Transverse colon (tissue), 4 donors: ENCODE measurements around the gene RGS2. TPM values are rescaled to one million over a fixed set of nuclear protein-coding genes. Genes with fewer than 3 reads are reported as not detected.

Source experiments
- DNase-seq: peaks from one replicate; pipeline ENCODE4 v3.0.0-alpha.2; 2019
- H3K27ac ChIP-seq, 4 donors: fragments of 200-600 bp; sonication (generic); 2 replicates each; pipeline ENCODE4 v1.5.1; 2016 to 2018; ENCODE audit warnings: inconsistent platforms in 4 of 4
- H3K27me3 ChIP-seq: fragments of 200-600 bp; sonication (generic); 2 replicates; pipeline ENCODE4 v1.5.1; 2017; ENCODE audit warnings: inconsistent platforms
- H3K36me3 ChIP-seq, 4 donors: fragments of 200-600 bp; sonication (generic); 2 replicates each; pipeline ENCODE4 v1.5.1; 2017 to 2019; ENCODE audit warnings: inconsistent platforms in 4 of 4
- H3K4me1 ChIP-seq, 4 donors: fragments of 200-600 bp; sonication (generic); 2 replicates each; pipeline ENCODE4 v1.5.1; 2017 to 2020; ENCODE audit warnings: inconsistent platforms in 4 of 4
- H3K4me3 ChIP-seq, 4 donors: fragments of 200-600 bp; sonication (generic); 1 replicate in 1 of 4; 2 replicates in 3 of 4; pipeline versions ENCODE4 v1.5.1 to v1.6.1; 2017 to 2019; ENCODE audit warnings: inconsistent platforms in 4 of 4
- H3K9me3 ChIP-seq, 2 donors: fragments of 200-600 bp; sonication (generic); 2 replicates each; pipeline ENCODE4 v1.5.1; 2017 to 2019; ENCODE audit warnings: inconsistent platforms in 2 of 2
- EP300 ChIP-seq: sonication (generic); formaldehyde crosslinking; IDR thresholded peaks from one replicate; pipeline ENCODE4 v1.6.1; 2017; ENCODE audit warnings: antibody characterized with exemption, low read depth
- POLR2A ChIP-seq: fragments of 450-650 bp; IDR thresholded peaks from one replicate; pipeline ENCODE4 v1.6.1; 2016; ENCODE audit warnings: antibody characterized with exemption, mild to moderate bottlenecking, moderate library complexity
- POLR2AphosphoS5 ChIP-seq, 3 donors: sonication (generic); formaldehyde crosslinking; IDR thresholded peaks; one replicate each; pipeline ENCODE4 v1.6.1; 2016; ENCODE audit warnings: antibody characterized with exemption in 3 of 3
- WGBS, 2 donors: methylation state at CpG; one replicate each; pipeline ENCODE4 v1.1.5; 2018; ENCODE audit warnings: low coverage in 1 of 2; 5-methylcytosine and 5-hydroxymethylcytosine counted together
- in situ Hi-C, 4 donors: fragments of 200-750 bp; cut with MboI; loops; one replicate each; pipeline versions ENCODE4 v1.15.0 to v1.15.1; 2017; ENCODE audit warnings: low sequenced_read_pairs in 3 of 4, low pct_ligation_motif_present in 1 of 4, low pct_unique_long_range_greater_than_20kb in 1 of 4
- intact Hi-C: fragments of 100-400 bp; cut with DNase I; formaldehyde crosslinking; loops from one replicate; pipeline ENCODE4 v1.15.1; 2023; ENCODE audit warnings: low total_unique reads
- total RNA-seq, 4 donors: library from RNA; depleted of rRNA; stranded (reverse); fragments of >200 nt; gene quantifications; one replicate each; pipeline ENCODE4 v1.1.0, GENCODE V29; 2016
- TF ChIP-seq, protein P1 (sequence below), 5 experiments: fragments of 200-600 bp in 3 of 5; fragments of 450-650 bp in 2 of 5; sonication (generic) in 3 of 5; IDR thresholded peaks; 1 replicate in 2 of 5; 2 replicates in 3 of 5; pipeline ENCODE4 v1.5.1; 2016 to 2017; ENCODE audit warnings: antibody characterized with exemption in 5 of 5, inconsistent platforms in 3 of 5, mild to moderate bottlenecking in 2 of 5, moderate library complexity in 1 of 5

The RGS2 gene
- total RNA-seq, 4 donors from 2014 or later: 22.1 to 132 (median 68.9) TPM

DNA sequence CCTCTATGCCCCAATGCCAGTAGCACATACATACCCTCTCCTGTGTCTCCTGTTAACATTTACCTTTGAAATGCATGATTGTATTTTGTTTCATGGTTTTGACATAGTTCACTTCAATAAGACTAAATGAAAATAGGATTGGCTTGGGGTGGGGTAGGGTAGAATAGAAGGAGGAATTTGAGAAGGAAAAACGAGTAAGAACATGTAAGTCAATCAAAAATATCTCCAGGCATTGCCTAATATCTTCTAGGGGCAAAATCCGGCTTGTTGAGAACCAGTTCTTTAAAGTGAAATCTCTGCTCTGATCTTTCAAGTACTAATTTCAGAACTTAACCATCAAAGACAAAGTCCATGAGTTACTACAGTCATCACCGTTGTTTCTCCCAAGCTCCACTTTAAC lies 31.8 kb upstream of the RGS2 start:
- 58% methylated on average over 2 to 3 of the region's 3 CpGs for WGBS, 2 donors
- Histone ChIP-seq H3K4me1 (no peaks in the 10 kb centered on the region), H3K9me3 (no peaks in the 10 kb centered on the region), H3K27ac (no peak overlapping the region), H3K36me3 (no peaks in the 10 kb centered on the region), H3K27me3 (no peaks in the 10 kb centered on the region), H3K4me3 (no peak overlapping the region)
- intact Hi-C loops: no loop called here
- DNase-seq: no peak
- in situ Hi-C loops: loop anchor here in 3 of 4 donors (25.0 kb wide), 2 partner anchors 290 to 315 kb away; no protein-coding TSS in a partner anchor
- TF ChIP-seq POLR2AphosphoS5 (IDR thresholded peaks at IDR 0.05) (no peak), POLR2A (no peak), EP300 (no peak)
- TF ChIP-seq, protein P1, sequence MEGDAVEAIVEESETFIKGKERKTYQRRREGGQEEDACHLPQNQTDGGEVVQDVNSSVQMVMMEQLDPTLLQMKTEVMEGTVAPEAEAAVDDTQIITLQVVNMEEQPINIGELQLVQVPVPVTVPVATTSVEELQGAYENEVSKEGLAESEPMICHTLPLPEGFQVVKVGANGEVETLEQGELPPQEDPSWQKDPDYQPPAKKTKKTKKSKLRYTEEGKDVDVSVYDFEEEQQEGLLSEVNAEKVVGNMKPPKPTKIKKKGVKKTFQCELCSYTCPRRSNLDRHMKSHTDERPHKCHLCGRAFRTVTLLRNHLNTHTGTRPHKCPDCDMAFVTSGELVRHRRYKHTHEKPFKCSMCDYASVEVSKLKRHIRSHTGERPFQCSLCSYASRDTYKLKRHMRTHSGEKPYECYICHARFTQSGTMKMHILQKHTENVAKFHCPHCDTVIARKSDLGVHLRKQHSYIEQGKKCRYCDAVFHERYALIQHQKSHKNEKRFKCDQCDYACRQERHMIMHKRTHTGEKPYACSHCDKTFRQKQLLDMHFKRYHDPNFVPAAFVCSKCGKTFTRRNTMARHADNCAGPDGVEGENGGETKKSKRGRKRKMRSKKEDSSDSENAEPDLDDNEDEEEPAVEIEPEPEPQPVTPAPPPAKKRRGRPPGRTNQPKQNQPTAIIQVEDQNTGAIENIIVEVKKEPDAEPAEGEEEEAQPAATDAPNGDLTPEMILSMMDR (IDR thresholded peaks at IDR 0.05): no peak

DNA sequence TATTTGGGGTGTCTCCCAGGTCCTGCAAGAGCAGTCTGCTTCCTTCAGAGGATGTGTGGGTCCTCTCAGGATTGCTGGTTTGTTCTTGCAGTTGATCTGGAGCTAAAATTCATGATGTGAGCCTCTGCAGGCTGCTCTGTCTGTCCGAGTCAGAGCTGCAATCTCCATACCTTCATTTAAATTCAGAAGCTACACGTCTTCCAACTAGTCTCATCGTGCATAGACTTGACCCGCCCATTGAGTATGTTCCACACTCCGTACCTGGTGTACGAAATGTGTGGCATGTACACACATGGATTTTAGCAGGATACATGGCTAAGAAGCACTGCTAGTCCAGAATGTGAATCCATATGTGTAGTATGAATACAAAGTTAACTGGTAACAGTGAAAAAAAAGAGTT lies 25.0 kb upstream of the RGS2 start:
- WGBS, 2 donors: 85 to 88% methylated on average over 6 of the region's 6 CpGs
- TF ChIP-seq, protein P1 (IDR thresholded peaks at IDR 0.05): no peak
- no peak for TF ChIP-seq POLR2AphosphoS5 (IDR thresholded peaks at IDR 0.05)
- TF ChIP-seq EP300: no peak
- no peak for TF ChIP-seq POLR2A
- H3K27me3 ChIP-seq: no peaks in the 10 kb centered on the region
- DNase-seq: no peak
- no peak overlapping the region for H3K4me3 ChIP-seq
- no peaks in the 10 kb centered on the region for H3K9me3 ChIP-seq
- H3K4me1 ChIP-seq: no peaks in the 10 kb centered on the region
- in situ Hi-C loops (loop anchor here in 3 of 4 donors (25.0 kb wide), 2 partner anchors 296 to 321 kb away; no protein-coding TSS in a partner anchor), intact Hi-C loops (no loop called here)
- no peak overlapping the region for H3K27ac ChIP-seq
- H3K36me3 ChIP-seq: no peaks in the 10 kb centered on the region

GRCh38 chr1:192784397-192784796 lies 24.4 kb upstream of the RGS2 start:
- DNase-seq: no peak
- in situ Hi-C loops: loop anchor here in 3 of 4 donors (25.0 kb wide), 2 partner anchors 297 to 322 kb away; no protein-coding TSS in a partner anchor
- no peak overlapping the region for H3K4me3 ChIP-seq
- H3K27me3 ChIP-seq: no peaks in the 10 kb centered on the region
- H3K36me3 ChIP-seq: no peaks in the 10 kb centered on the region
- 75 to 83% methylated on average over 2 of the region's 2 CpGs for WGBS, 2 donors
- H3K9me3 ChIP-seq: no peaks in the 10 kb centered on the region
- no peak for TF ChIP-seq POLR2A
- TF ChIP-seq POLR2AphosphoS5 (IDR thresholded peaks at IDR 0.05): no peak
- TF ChIP-seq, protein P1 (IDR thresholded peaks at IDR 0.05): no peak
- no peak for TF ChIP-seq EP300
- intact Hi-C loops: no loop called here
- no peaks in the 10 kb centered on the region for H3K4me1 ChIP-seq
- H3K27ac ChIP-seq: no peak overlapping the region

DNA sequence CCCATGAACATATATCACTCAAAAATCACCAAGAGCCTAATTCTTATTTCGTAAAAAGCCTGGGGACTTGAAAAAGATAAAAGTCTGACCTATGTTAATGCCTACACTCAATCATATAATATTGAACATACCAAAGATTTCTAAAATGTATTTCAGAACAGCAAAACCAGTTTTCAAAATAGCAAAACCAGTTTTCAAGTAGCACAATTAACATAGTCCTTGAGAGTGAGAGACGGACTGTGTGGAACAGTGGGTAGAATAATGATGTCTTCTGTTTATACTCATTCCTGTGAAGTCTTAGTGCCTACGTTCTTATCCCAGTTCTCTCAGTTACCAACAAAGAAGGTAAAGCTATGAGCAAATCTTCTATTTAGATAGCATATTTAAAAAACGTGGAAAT lies 22.3 kb upstream of the RGS2 start:
- no peak for DNase-seq
- in situ Hi-C loops (loop anchor here in 3 of 4 donors (25.0 kb wide), 2 partner anchors 299 to 324 kb away; no protein-coding TSS in a partner anchor), intact Hi-C loops (no loop called here)
- no peaks in the 10 kb centered on the region for H3K9me3 ChIP-seq
- no peaks in the 10 kb centered on the region for H3K27me3 ChIP-seq
- H3K4me3 ChIP-seq: no peak overlapping the region
- 77 to 85% methylated on average over 4 of the region's 4 CpGs for WGBS, 2 donors
- H3K27ac ChIP-seq: no peak overlapping the region
- no peaks in the 10 kb centered on the region for H3K4me1 ChIP-seq
- no peaks in the 10 kb centered on the region for H3K36me3 ChIP-seq
- TF ChIP-seq POLR2A (no peak), EP300 (no peak), POLR2AphosphoS5 (IDR thresholded peaks at IDR 0.05) (no peak)
- TF ChIP-seq, protein P1 (IDR thresholded peaks at IDR 0.05): no peak
